ENCODE measurements around the gene UMOD.

DNA sequence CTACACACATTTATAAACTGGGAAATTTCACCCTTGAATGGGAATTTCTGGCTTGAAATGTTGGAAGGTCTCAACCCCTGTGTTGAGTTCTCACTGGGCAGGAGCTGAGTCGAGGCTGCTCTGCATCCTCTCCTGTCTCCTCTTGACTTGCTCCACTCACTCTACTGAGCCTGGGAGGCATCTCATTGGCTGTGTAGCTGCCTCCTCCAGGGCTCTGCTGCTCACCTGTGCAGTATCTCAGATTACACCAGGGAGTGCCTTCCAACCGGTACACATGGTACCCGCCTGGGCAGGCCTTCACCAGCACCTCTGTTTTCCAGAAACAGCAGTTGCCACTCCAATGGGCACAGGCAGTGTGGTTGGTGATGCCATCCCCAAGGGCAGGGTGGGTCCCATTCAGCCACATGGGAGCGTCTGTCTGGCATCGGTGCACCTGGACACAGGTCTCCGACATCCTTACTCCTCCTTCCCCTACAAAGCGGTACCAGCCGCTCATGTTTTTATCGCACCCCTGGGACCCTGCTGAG is 28.9 kb downstream of the UMOD start:
- TF ChIP-seq YY1 (IDR thresholded peaks at IDR 0.05; ENCODE audit: insufficient read depth, insufficient read length): no peak
- no peak for TF ChIP-seq ZNF274 (IDR thresholded peaks at IDR 0.05; ENCODE audit: low read depth, low read length)
- no peak for TF ChIP-seq SUZ12 (IDR thresholded peaks at IDR 0.05; ENCODE audit: extremely low read depth, insufficient read depth, insufficient read length)

All from NT2/D1 (cell line).